Vagina (tissue), 2 donors: ENCODE data around the gene CDHR1.

ENCODE experiments used
- POLR2A ChIP-seq, 2 donors: fragments of 450-650 bp; IDR thresholded peaks; one replicate each; pipeline ENCODE4 v1.6.1; 2017; ENCODE audit warnings: antibody characterized with exemption in 2 of 2, mild to moderate bottlenecking in 2 of 2, moderate library complexity in 2 of 2
- POLR2AphosphoS5 ChIP-seq, 2 donors: sonication (generic); formaldehyde crosslinking; IDR thresholded peaks; one replicate each; pipeline ENCODE4 v1.9.0; 2017; ENCODE audit warnings: antibody characterized with exemption in 2 of 2, mild to moderate bottlenecking in 2 of 2, low read depth in 1 of 2; ENCODE audit not compliant: insufficient read depth in 1 of 2
- TF ChIP-seq, protein P1 (sequence below), 3 experiments: fragments of 450-650 bp in 2 of 3; fragments of 200-600 bp in 1 of 3; sonication (generic) in 1 of 3; IDR thresholded peaks; one replicate each; pipeline ENCODE4 v1.5.1; 2017 to 2019; ENCODE audit warnings: antibody characterized with exemption in 3 of 3, mild to moderate bottlenecking in 2 of 3, moderate library complexity in 2 of 3

DNA sequence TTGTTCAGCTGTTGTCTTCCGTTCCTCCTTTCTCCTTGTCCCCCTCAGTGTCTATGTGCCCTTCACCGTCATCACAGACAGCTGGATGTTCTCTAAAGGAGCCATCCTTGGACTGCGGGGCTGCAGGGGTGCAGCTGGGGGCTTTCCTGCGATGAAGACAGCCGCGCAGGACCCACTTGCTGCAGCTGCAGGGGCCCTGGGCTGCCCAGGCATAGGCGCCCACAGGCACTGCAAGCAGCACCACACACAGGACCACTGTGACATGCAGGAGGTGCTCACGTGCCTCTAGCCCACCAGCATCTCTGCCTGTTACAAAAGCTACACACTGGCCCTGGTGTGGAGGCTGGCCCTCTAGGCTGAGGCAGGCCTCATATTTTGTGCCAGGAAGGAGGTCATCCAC lies 27.6 kb downstream of the CDHR1 start:
- TF ChIP-seq, protein P1, sequence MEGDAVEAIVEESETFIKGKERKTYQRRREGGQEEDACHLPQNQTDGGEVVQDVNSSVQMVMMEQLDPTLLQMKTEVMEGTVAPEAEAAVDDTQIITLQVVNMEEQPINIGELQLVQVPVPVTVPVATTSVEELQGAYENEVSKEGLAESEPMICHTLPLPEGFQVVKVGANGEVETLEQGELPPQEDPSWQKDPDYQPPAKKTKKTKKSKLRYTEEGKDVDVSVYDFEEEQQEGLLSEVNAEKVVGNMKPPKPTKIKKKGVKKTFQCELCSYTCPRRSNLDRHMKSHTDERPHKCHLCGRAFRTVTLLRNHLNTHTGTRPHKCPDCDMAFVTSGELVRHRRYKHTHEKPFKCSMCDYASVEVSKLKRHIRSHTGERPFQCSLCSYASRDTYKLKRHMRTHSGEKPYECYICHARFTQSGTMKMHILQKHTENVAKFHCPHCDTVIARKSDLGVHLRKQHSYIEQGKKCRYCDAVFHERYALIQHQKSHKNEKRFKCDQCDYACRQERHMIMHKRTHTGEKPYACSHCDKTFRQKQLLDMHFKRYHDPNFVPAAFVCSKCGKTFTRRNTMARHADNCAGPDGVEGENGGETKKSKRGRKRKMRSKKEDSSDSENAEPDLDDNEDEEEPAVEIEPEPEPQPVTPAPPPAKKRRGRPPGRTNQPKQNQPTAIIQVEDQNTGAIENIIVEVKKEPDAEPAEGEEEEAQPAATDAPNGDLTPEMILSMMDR (IDR thresholded peaks at IDR 0.05): no peak
- TF ChIP-seq POLR2A (IDR thresholded peaks at IDR 0.05) (no peak), POLR2AphosphoS5 (IDR thresholded peaks at IDR 0.05; ENCODE audit: insufficient read depth in 1 of 2, low read depth in 1 of 2) (no peak)
